ENCODE data around the gene RIMS3.
A peak's percentile ranks its signal among the peaks of the same experiment; 100 is the strongest.

The RIMS3 gene

DNA sequence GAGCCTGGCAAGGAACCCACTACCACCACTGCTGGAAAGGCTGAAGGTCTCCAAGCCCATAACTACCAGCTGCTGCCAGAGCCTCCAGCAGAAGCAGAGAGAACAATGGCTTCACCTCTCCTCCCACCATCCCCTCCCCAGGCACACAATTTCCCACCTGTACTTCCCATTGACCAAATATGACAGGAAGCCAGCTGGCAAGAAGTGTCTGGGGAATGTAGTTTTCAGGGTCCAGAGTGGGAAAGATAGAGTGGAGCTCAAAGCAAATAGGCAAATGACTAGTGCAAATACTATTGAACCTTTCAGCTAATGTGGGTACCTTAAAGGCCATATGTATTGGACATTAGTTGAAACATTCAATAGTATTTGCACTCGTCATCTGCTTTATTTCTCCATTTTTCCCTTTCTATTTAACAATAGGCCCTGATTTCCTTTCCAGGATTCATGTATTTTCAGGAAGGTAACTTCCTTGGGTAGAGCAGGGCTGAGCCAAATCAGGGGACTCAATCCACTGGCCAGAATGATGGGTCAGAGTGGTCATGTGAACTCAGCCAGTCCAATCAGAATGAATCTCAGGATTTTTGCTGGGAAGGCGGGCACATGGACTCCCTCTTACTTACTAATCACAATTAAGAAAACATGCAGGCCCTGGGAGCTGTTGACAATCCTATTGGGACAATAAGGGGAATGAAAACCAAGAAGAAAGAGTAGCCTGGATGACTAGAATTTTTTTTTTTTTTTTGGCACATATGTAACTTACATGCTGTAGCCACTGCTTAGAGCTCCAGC, 13.9 kb upstream of the RIMS3 start:
- H3K79me1 ChIP-seq (ENCODE audit: low read depth, low read length): no peaks in the 10 kb centered on the region
- no peak overlapping the region for H3K23ac ChIP-seq (ENCODE audit: low read depth, low read length, poor library complexity)
- no peak overlapping the region for H3K9ac ChIP-seq (ENCODE audit: low read depth, low read length, poor library complexity)
- H3K9me3 ChIP-seq (replicated peaks in 1 of 2; ENCODE audit: control insufficient read depth in 2 of 2, insufficient read depth in 1 of 2, low read depth in 1 of 2, low read length in 2 of 2): no peaks in the 10 kb centered on the region
- no peaks in the 10 kb centered on the region for H3K36me3 ChIP-seq (replicated peaks in 1 of 2; ENCODE audit: control insufficient read depth in 2 of 2, insufficient read depth in 2 of 2, low read length in 2 of 2)
- H3K4me2 ChIP-seq (ENCODE audit: insufficient read depth, low read length, poor library complexity, severe bottlenecking): no peak overlapping the region
- H3K14ac ChIP-seq (ENCODE audit: low read length): no peak overlapping the region
- no peak overlapping the region for H2BK12ac ChIP-seq (ENCODE audit: low read length)
- H3K27ac ChIP-seq (replicated peaks; ENCODE audit: low read length): no peak overlapping the region
- H2AFZ ChIP-seq (ENCODE audit: low read length): no peak overlapping the region
- no peak overlapping the region for H2BK15ac ChIP-seq (ENCODE audit: low read length)
- no peak overlapping the region for H3K18ac ChIP-seq (ENCODE audit: low read length)
- no peak overlapping the region for H2AK5ac ChIP-seq (ENCODE audit: low read depth, low read length)
- H3K27me3 ChIP-seq (ENCODE audit: control insufficient read depth in 3 of 3, insufficient read depth in 3 of 3, low read depth in 1 of 3, low read length in 3 of 3): no peaks in the 10 kb centered on the region
- H3K4me3 ChIP-seq (ENCODE audit: low read length in 2 of 2): no peak overlapping the region
- H2BK5ac ChIP-seq (ENCODE audit: low read length): no peak overlapping the region
- WGBS, 2 donors (ENCODE audit: extremely low coverage in 2 of 2, insufficient read length in 2 of 2, insufficient replicate concordance in 1 of 2): no CpG with 5 or more reads among the region's 2 CpGs
- no peak overlapping the region for H3K4ac ChIP-seq (ENCODE audit: low read length)
- DNase-seq (ENCODE audit: low spot score): no peak
- no peak overlapping the region for H4K91ac ChIP-seq (ENCODE audit: low read depth, low read length, poor library complexity)
- no peak overlapping the region for H2BK120ac ChIP-seq (ENCODE audit: low read depth, low read length)
- no peak overlapping the region for H4K8ac ChIP-seq (ENCODE audit: low read depth, low read length)
- no peaks in the 10 kb centered on the region for H3K4me1 ChIP-seq (ENCODE audit: control insufficient read depth in 2 of 2, insufficient read depth in 1 of 2, low read depth in 1 of 2, low read length in 2 of 2)

DNA sequence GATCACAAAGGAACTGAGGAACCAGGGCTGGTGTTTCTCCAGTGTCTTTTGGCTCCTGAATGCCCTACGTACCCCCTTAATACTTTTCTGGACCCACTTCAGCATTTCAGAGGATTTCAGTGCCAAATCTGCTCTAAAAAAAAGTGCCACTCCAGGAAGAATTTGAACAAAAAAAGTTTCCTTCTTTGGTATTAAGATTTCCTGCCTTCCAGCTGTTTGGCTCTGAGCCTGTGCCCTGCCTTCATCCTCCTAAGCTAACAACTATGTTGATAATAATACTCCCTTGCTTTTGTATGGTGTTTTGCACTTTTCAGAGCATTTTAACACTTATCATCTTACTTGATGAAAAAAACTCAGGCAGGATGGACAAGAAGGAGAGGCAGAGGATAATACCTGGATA, 11.0 kb upstream of the RIMS3 start:
- Histone ChIP-seq H3K4me3 (ENCODE audit: low read length in 2 of 2) (no peak overlapping the region), H3K9ac (ENCODE audit: low read depth, low read length, poor library complexity) (no peak overlapping the region), H3K4me1 (ENCODE audit: control insufficient read depth in 2 of 2, insufficient read depth in 1 of 2, low read depth in 1 of 2, low read length in 2 of 2) (no peaks in the 10 kb centered on the region), H3K4me2 (ENCODE audit: insufficient read depth, low read length, poor library complexity, severe bottlenecking) (no peak overlapping the region), H3K23ac (ENCODE audit: low read depth, low read length, poor library complexity) (no peak overlapping the region), H3K79me1 (ENCODE audit: low read depth, low read length) (no peaks in the 10 kb centered on the region), H3K14ac (ENCODE audit: low read length) (no peak overlapping the region), H3K4ac (ENCODE audit: low read length) (no peak overlapping the region), H3K9me3 (replicated peaks in 1 of 2; ENCODE audit: control insufficient read depth in 2 of 2, insufficient read depth in 1 of 2, low read depth in 1 of 2, low read length in 2 of 2) (no peaks in the 10 kb centered on the region), H2AFZ (ENCODE audit: low read length) (no peak overlapping the region), H2BK120ac (ENCODE audit: low read depth, low read length) (no peak overlapping the region), H4K91ac (ENCODE audit: low read depth, low read length, poor library complexity) (no peak overlapping the region), H2BK5ac (ENCODE audit: low read length) (no peak overlapping the region), H3K27me3 (ENCODE audit: control insufficient read depth in 3 of 3, insufficient read depth in 3 of 3, low read depth in 1 of 3, low read length in 3 of 3) (no peaks in the 10 kb centered on the region), H2BK12ac (ENCODE audit: low read length) (no peak overlapping the region), H2BK15ac (ENCODE audit: low read length) (no peak overlapping the region), H4K8ac (ENCODE audit: low read depth, low read length) (no peak overlapping the region), H3K36me3 (replicated peaks in 1 of 2; ENCODE audit: control insufficient read depth in 2 of 2, insufficient read depth in 2 of 2, low read length in 2 of 2) (no peaks in the 10 kb centered on the region), H3K27ac (replicated peaks; ENCODE audit: low read length) (no peak overlapping the region), H3K18ac (ENCODE audit: low read length) (no peak overlapping the region), H2AK5ac (ENCODE audit: low read depth, low read length) (no peak overlapping the region)
- DNase-seq (ENCODE audit: low spot score): no peak
- no CpG with 5 or more reads among the region's 1 CpG for WGBS, 2 donors (ENCODE audit: extremely low coverage in 2 of 2, insufficient read length in 2 of 2, insufficient replicate concordance in 1 of 2)

DNA sequence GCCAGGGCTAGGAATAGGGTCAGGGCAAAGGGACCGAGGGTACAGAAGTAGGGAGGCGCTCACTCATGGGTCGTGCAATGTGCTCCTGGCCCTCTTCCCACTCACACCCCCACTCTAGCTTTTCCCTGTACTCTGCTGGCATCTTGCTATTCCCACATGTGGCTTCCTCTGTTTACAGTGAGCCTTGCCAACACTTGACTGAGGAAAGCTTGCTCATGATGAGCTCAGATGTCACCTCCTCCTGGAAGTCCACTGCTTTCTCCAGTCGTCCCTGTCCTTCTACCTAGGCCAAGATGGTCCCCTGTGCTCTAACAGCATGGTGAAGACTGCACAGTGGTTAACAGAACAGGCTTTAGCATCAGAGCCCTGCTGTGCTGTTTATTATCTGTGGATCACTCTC, 8.0 kb upstream of the RIMS3 start:
- H2BK12ac ChIP-seq (ENCODE audit: low read length): peak overlapping the region; percentile 32
- no peak overlapping the region for H2BK15ac ChIP-seq (ENCODE audit: low read length)
- H3K9me3 ChIP-seq (replicated peaks in 1 of 2; ENCODE audit: control insufficient read depth in 2 of 2, insufficient read depth in 1 of 2, low read depth in 1 of 2, low read length in 2 of 2): peaks cover 0 to 2% of the 10 kb centered on the region in 2 donors
- no peak overlapping the region for H2BK5ac ChIP-seq (ENCODE audit: low read length)
- no peak for DNase-seq (ENCODE audit: low spot score)
- no peak overlapping the region for H2BK120ac ChIP-seq (ENCODE audit: low read depth, low read length)
- no peaks in the 10 kb centered on the region for H3K4me1 ChIP-seq (ENCODE audit: control insufficient read depth in 2 of 2, insufficient read depth in 1 of 2, low read depth in 1 of 2, low read length in 2 of 2)
- no CpG with 5 or more reads among the region's 4 CpGs for WGBS, 2 donors (ENCODE audit: extremely low coverage in 2 of 2, insufficient read length in 2 of 2, insufficient replicate concordance in 1 of 2)
- H3K36me3 ChIP-seq (replicated peaks in 1 of 2; ENCODE audit: control insufficient read depth in 2 of 2, insufficient read depth in 2 of 2, low read length in 2 of 2): no peaks in the 10 kb centered on the region
- H4K8ac ChIP-seq (ENCODE audit: low read depth, low read length): peak overlapping the region; percentile 31
- no peak overlapping the region for H3K4me2 ChIP-seq (ENCODE audit: insufficient read depth, low read length, poor library complexity, severe bottlenecking)
- H3K4me3 ChIP-seq (ENCODE audit: low read length in 2 of 2): no peak overlapping the region
- no peak overlapping the region for H2AK5ac ChIP-seq (ENCODE audit: low read depth, low read length)
- no peak overlapping the region for H4K91ac ChIP-seq (ENCODE audit: low read depth, low read length, poor library complexity)
- no peak overlapping the region for H3K23ac ChIP-seq (ENCODE audit: low read depth, low read length, poor library complexity)
- H2AFZ ChIP-seq (ENCODE audit: low read length): no peak overlapping the region
- H3K27ac ChIP-seq (replicated peaks; ENCODE audit: low read length): no peak overlapping the region
- H3K18ac ChIP-seq (ENCODE audit: low read length): peak overlapping the region; percentile 67
- peaks cover 0 to 2% (median 0%) of the 10 kb centered on the region in 3 experiments for H3K27me3 ChIP-seq (ENCODE audit: control insufficient read depth in 3 of 3, insufficient read depth in 3 of 3, low read depth in 1 of 3, low read length in 3 of 3)
- H3K14ac ChIP-seq (ENCODE audit: low read length): peak overlapping the region; percentile 77
- no peak overlapping the region for H3K4ac ChIP-seq (ENCODE audit: low read length)
- no peak overlapping the region for H3K9ac ChIP-seq (ENCODE audit: low read depth, low read length, poor library complexity)
- H3K79me1 ChIP-seq (ENCODE audit: low read depth, low read length): no peaks in the 10 kb centered on the region

DNA sequence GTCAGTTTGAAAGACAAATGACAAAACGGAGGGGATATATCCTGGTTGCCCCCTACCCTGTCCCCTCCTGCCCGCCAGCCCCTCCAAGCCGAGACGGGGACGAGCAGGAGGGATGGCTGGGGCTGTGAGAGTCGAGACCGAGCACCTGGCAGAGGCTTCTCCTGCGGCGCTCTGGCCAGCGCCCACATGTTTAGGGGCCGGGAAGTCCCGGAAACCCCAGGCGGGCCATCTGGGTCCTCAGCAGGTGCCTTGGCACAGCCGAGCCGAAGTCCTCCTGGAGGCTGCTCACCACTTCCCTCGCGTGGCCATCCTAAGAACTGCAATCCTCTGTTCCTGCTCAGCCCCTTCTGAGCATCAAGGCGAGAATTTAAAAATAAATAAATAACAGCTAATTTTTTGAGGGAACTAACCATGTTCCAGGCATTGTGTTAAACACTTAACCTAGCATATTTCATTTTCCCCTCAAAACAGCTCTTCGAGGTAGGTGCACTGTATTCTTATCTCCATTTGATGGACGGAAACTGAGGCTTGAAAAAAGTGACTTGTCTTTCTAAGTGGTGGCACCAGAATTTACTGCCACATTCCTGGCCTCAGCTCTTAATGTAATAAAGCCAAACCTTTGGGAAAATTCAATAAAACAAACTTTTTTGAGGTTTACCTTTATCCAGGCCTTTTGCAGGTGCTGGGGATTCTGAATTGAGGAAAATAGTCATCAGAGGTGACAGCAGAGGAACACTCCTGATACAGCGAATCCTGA, 3.5 kb upstream of the RIMS3 start:
- Histone ChIP-seq H3K27ac (replicated peaks; ENCODE audit: low read length) (no peak overlapping the region), H3K4me2 (ENCODE audit: insufficient read depth, low read length, poor library complexity, severe bottlenecking) (peak overlapping the region; percentile 71), H2BK15ac (ENCODE audit: low read length) (no peak overlapping the region), H3K18ac (ENCODE audit: low read length) (no peak overlapping the region), H3K4me1 (ENCODE audit: control insufficient read depth in 2 of 2, insufficient read depth in 1 of 2, low read depth in 1 of 2, low read length in 2 of 2) (peaks cover 7 to 8% of the 10 kb centered on the region in 2 donors), H2AK5ac (ENCODE audit: low read depth, low read length) (peak overlapping the region; percentile 75), H3K9me3 (replicated peaks in 1 of 2; ENCODE audit: control insufficient read depth in 2 of 2, insufficient read depth in 1 of 2, low read depth in 1 of 2, low read length in 2 of 2) (peaks cover 0 to 2% of the 10 kb centered on the region in 2 donors), H2BK12ac (ENCODE audit: low read length) (no peak overlapping the region), H4K91ac (ENCODE audit: low read depth, low read length, poor library complexity) (no peak overlapping the region), H3K27me3 (ENCODE audit: control insufficient read depth in 3 of 3, insufficient read depth in 3 of 3, low read depth in 1 of 3, low read length in 3 of 3) (peaks cover 0 to 2% (median 0%) of the 10 kb centered on the region in 3 experiments), H2BK5ac (ENCODE audit: low read length) (no peak overlapping the region), H3K36me3 (replicated peaks in 1 of 2; ENCODE audit: control insufficient read depth in 2 of 2, insufficient read depth in 2 of 2, low read length in 2 of 2) (no peaks in the 10 kb centered on the region), H2BK120ac (ENCODE audit: low read depth, low read length) (no peak overlapping the region), H3K23ac (ENCODE audit: low read depth, low read length, poor library complexity) (no peak overlapping the region), H3K4ac (ENCODE audit: low read length) (no peak overlapping the region), H4K8ac (ENCODE audit: low read depth, low read length) (no peak overlapping the region), H3K14ac (ENCODE audit: low read length) (no peak overlapping the region), H3K79me1 (ENCODE audit: low read depth, low read length) (no peaks in the 10 kb centered on the region), H3K9ac (ENCODE audit: low read depth, low read length, poor library complexity) (no peak overlapping the region), H3K4me3 (ENCODE audit: low read length in 2 of 2) (peak overlapping the region in 1 of 2 donors; percentile 21), H2AFZ (ENCODE audit: low read length) (peak overlapping the region; percentile 82)
- peak; percentile 76 for DNase-seq (ENCODE audit: low spot score)
- no CpG with 5 or more reads among the region's 21 CpGs for WGBS, 2 donors (ENCODE audit: extremely low coverage in 2 of 2, insufficient read length in 2 of 2, insufficient replicate concordance in 1 of 2)

Measured in neuronal stem cell (in vitro differentiated cells).